IPS DF 4.7 (cell line): ENCODE results near the gene CELSR1.

Experiments used
- DNase-seq: peaks from one replicate; pipeline ENCODE4 v3.0.0-alpha.2; 2013; ENCODE audit warnings: low spot score; ENCODE audit errors: extremely low read depth

The CELSR1 gene

GRCh38 chr22:46352276-46352675 is 185.1 kb downstream of the CELSR1 start:
- DNase-seq: no peak

- DNase-seq: no peak
Measured at GRCh38 chr22:46351767-46352166, 185.7 kb downstream of the CELSR1 start.

GRCh38 chr22:46351131-46351735 is 186.2 kb downstream of the CELSR1 start:
- no peak for DNase-seq

- no peak for DNase-seq
Measured at GRCh38 chr22:46350646-46351045, 186.8 kb downstream of the CELSR1 start.

GRCh38 chr22:46350121-46350520 is 187.3 kb downstream of the CELSR1 start:
- DNase-seq: no peak

GRCh38 chr22:46349681-46350080 is 187.7 kb downstream of the CELSR1 start:
- DNase-seq: no peak

- no peak for DNase-seq
Measured at GRCh38 chr22:46349238-46349637, 188.2 kb downstream of the CELSR1 start.

- DNase-seq: no peak
Measured at GRCh38 chr22:46348099-46348695, 189.2 kb downstream of the CELSR1 start.

- DNase-seq: no peak
Measured at GRCh38 chr22:46347646-46348045, 189.8 kb downstream of the CELSR1 start.

GRCh38 chr22:46346680-46347405 is 190.6 kb downstream of the CELSR1 start:
- no peak for DNase-seq

- DNase-seq: no peak
Measured at GRCh38 chr22:46340676-46341075, 196.7 kb downstream of the CELSR1 start.

- no peak for DNase-seq
Measured at GRCh38 chr22:46339956-46340355, 197.5 kb downstream of the CELSR1 start.

GRCh38 chr22:46338636-46339035 is 198.8 kb downstream of the CELSR1 start:
- no peak for DNase-seq

GRCh38 chr22:46337870-46338269 is 199.6 kb downstream of the CELSR1 start:
- DNase-seq: no peak

GRCh38 chr22:46336119-46337078 is 201.0 kb downstream of the CELSR1 start:
- no peak for DNase-seq

- peak; percentile 28 for DNase-seq
Measured at GRCh38 chr22:46335201-46336118, 202.0 kb downstream of the CELSR1 start, which contains the start of gene TRMU. TRMU (plus strand) TSS chr22:46335714; CDS start chr22:46335765, 51 bp downstream.

- no peak for DNase-seq
Measured at GRCh38 chr22:46331496-46331895, 205.9 kb downstream of the CELSR1 start.

- DNase-seq: no peak
Measured at GRCh38 chr22:46330426-46330825, 207.0 kb downstream of the CELSR1 start.

GRCh38 chr22:46329616-46330015 is 207.8 kb downstream of the CELSR1 start:
- DNase-seq: no peak

- no peak for DNase-seq
Measured at GRCh38 chr22:46328797-46329196, 208.6 kb downstream of the CELSR1 start.
